ENCODE measurements around the gene APOA4. TPM values are rescaled to one million over a fixed set of nuclear protein-coding genes. Genes with fewer than 3 reads are reported as not detected.

APOA4 gene
- total and polyA plus RNA-seq, 2 of the 13 experiments (the other 11 are each of a cell fraction or from before 2014, with no cell fraction given) = 3.8 to 7.2 TPM

- TF ChIP-seq ZNF407 (CRISPR knock-in tag; IDR thresholded peaks at IDR 0.05; ENCODE audit: not compliant biosample characterization) = no peak
- TF ChIP-seq SIX4 (CRISPR knock-in tag; IDR thresholded peaks at IDR 0.05) = no peak
- TF ChIP-seq KDM2A (CRISPR knock-in tag; IDR thresholded peaks at IDR 0.05; ENCODE audit: borderline replicate concordance, low read depth) = peak; percentile 89
- TF ChIP-seq ZSCAN22 (CRISPR knock-in tag; IDR thresholded peaks at IDR 0.05) = no peak
- TF ChIP-seq ARHGAP35 (CRISPR knock-in tag; IDR thresholded peaks at IDR 0.05; ENCODE audit: borderline replicate concordance) = peak; percentile 69; the same call in 1 of the 2 replicates
- peak; percentile 41 for TF ChIP-seq SRSF1 (optimal IDR thresholded peaks at IDR 0.05; ENCODE audit: low read depth, low read length)
- TF ChIP-seq ZNF574 (CRISPR knock-in tag; IDR thresholded peaks at IDR 0.05) = peak; percentile 67
- peak; percentile 47; the same call in 1 of the 2 replicates for TF ChIP-seq ERF (CRISPR knock-in tag; IDR thresholded peaks at IDR 0.05)
- TF ChIP-seq ZNF18 (CRISPR knock-in tag; IDR thresholded peaks at IDR 0.05; ENCODE audit: insufficient replicate concordance) = peak; percentile 73
- no peak for TF ChIP-seq ZNF816 (CRISPR knock-in tag; IDR thresholded peaks at IDR 0.05; ENCODE audit: borderline replicate concordance)
- TF ChIP-seq HES4 (CRISPR knock-in tag; IDR thresholded peaks at IDR 0.05; ENCODE audit: borderline replicate concordance) = 0 out of 2 replicates have a peak, but pooled peaks have one; percentile 39
- 0 out of 2 replicates have a peak, but pooled peaks have one; percentile 44 for TF ChIP-seq ZNF333 (CRISPR knock-in tag; IDR thresholded peaks at IDR 0.05; ENCODE audit: borderline replicate concordance)
- no peak for TF ChIP-seq ZBTB3 (CRISPR knock-in tag; IDR thresholded peaks at IDR 0.05; ENCODE audit: borderline replicate concordance, low read depth)
- 0 out of 2 replicates have a peak, but pooled peaks have one; percentile 62 for TF ChIP-seq ZNF446 (CRISPR knock-in tag; IDR thresholded peaks at IDR 0.05)
- TF ChIP-seq HNRNPLL (IDR thresholded peaks at IDR 0.05; ENCODE audit: low read depth, low read length, poor library complexity, severe bottlenecking) = peak; percentile 52
Observed at GRCh38 chr11:116787786-116788486, 35.2 kb downstream of the APOA4 start, which contains the start of gene ZPR1 (continued).

Measured in HepG2 (cell line).